Measurements from ENCODE around the gene SRGAP3. TPM values are rescaled to one million over a fixed set of nuclear protein-coding genes. Genes with fewer than 3 reads are reported as not detected.

The SRGAP3 gene
- total and polyA plus RNA-seq, 2 experiments from 2014 or later = 7.4 to 8.3 TPM

GRCh38 chr3:8996216-8996615 is 253.2 kb downstream of the SRGAP3 start:
- no peaks in the 10 kb centered on the region for H3K4me1 ChIP-seq (ENCODE audit: insufficient read depth)
- H3K27me3 ChIP-seq = no peaks in the 10 kb centered on the region
- no peaks in the 10 kb centered on the region for H3K79me2 ChIP-seq
- DNase-seq (ENCODE audit: low spot score) = no peak
- 88% methylated on average over 2 of the region's 2 CpGs for WGBS (ENCODE audit: low lambda C conversion rate, missing lambda C conversion rate)
- H3K27ac ChIP-seq = no peak overlapping the region
- TF ChIP-seq EZH2phosphoT487 (IDR thresholded peaks at IDR 0.05; ENCODE audit: low read depth, severe bottlenecking, unreplicated experiment) = no peak
- TF ChIP-seq CTCF (IDR thresholded peaks at IDR 0.05; ENCODE audit: poor library complexity) = no peak
- TF ChIP-seq EZH2 (IDR thresholded peaks at IDR 0.05; ENCODE audit: borderline replicate concordance) = no peak
- no peak overlapping the region for H3K4me2 ChIP-seq
- no peaks in the 10 kb centered on the region for H3K9me2 ChIP-seq (replicated peaks; ENCODE audit: insufficient read depth)
- no peaks in the 10 kb centered on the region for H3K9me3 ChIP-seq (ENCODE audit: low read depth)
- H3K4me3 ChIP-seq = no peak overlapping the region
- no peaks in the 10 kb centered on the region for H4K20me1 ChIP-seq (ENCODE audit: insufficient read depth, poor library complexity, severe bottlenecking)
- H2AFZ ChIP-seq = no peak overlapping the region
- H3K36me3 ChIP-seq (replicated peaks; ENCODE audit: insufficient read depth, low read depth) = no peaks in the 10 kb centered on the region

GRCh38 chr3:8994226-8994625 is 255.2 kb downstream of the SRGAP3 start:
- WGBS (ENCODE audit: low lambda C conversion rate, missing lambda C conversion rate) = 95% methylated on average over 15 of the region's 15 CpGs
- no peaks in the 10 kb centered on the region for H3K9me2 ChIP-seq (replicated peaks; ENCODE audit: insufficient read depth)
- H3K79me2 ChIP-seq = no peaks in the 10 kb centered on the region
- TF ChIP-seq CTCF (IDR thresholded peaks at IDR 0.05; ENCODE audit: poor library complexity) (no peak), EZH2 (IDR thresholded peaks at IDR 0.05; ENCODE audit: borderline replicate concordance) (no peak), EZH2phosphoT487 (IDR thresholded peaks at IDR 0.05; ENCODE audit: low read depth, severe bottlenecking, unreplicated experiment) (no peak)
- H3K36me3 ChIP-seq (replicated peaks; ENCODE audit: insufficient read depth, low read depth) = no peaks in the 10 kb centered on the region
- no peaks in the 10 kb centered on the region for H3K9me3 ChIP-seq (ENCODE audit: low read depth)
- H3K4me2 ChIP-seq = no peak overlapping the region
- no peaks in the 10 kb centered on the region for H3K4me1 ChIP-seq (ENCODE audit: insufficient read depth)
- H3K4me3 ChIP-seq = no peak overlapping the region
- DNase-seq (ENCODE audit: low spot score) = no peak
- H3K27ac ChIP-seq = no peak overlapping the region
- no peaks in the 10 kb centered on the region for H3K27me3 ChIP-seq
- H2AFZ ChIP-seq = no peak overlapping the region
- no peaks in the 10 kb centered on the region for H4K20me1 ChIP-seq (ENCODE audit: insufficient read depth, poor library complexity, severe bottlenecking)

- H3K4me3 ChIP-seq = no peak overlapping the region
- H3K9me3 ChIP-seq (ENCODE audit: low read depth) = no peaks in the 10 kb centered on the region
- TF ChIP-seq EZH2phosphoT487 (IDR thresholded peaks at IDR 0.05; ENCODE audit: low read depth, severe bottlenecking, unreplicated experiment) = no peak
- no peak for TF ChIP-seq EZH2 (IDR thresholded peaks at IDR 0.05; ENCODE audit: borderline replicate concordance)
- no peaks in the 10 kb centered on the region for H3K79me2 ChIP-seq
- WGBS (ENCODE audit: low lambda C conversion rate, missing lambda C conversion rate) = 79% methylated on average over 5 of the region's 5 CpGs
- no peaks in the 10 kb centered on the region for H4K20me1 ChIP-seq (ENCODE audit: insufficient read depth, poor library complexity, severe bottlenecking)
- no peaks in the 10 kb centered on the region for H3K27me3 ChIP-seq
- no peak overlapping the region for H3K27ac ChIP-seq
- no peaks in the 10 kb centered on the region for H3K9me2 ChIP-seq (replicated peaks; ENCODE audit: insufficient read depth)
- no peak overlapping the region for H2AFZ ChIP-seq
- no peak for DNase-seq (ENCODE audit: low spot score)
- no peak overlapping the region for H3K4me2 ChIP-seq
- no peaks in the 10 kb centered on the region for H3K36me3 ChIP-seq (replicated peaks; ENCODE audit: insufficient read depth, low read depth)
- H3K4me1 ChIP-seq (ENCODE audit: insufficient read depth) = no peaks in the 10 kb centered on the region
These were observed 256.1 kb downstream of the SRGAP3 start for GRCh38 chr3:8993331-8993730.

- H3K36me3 ChIP-seq (replicated peaks; ENCODE audit: insufficient read depth, low read depth) = no peaks in the 10 kb centered on the region
- H3K27me3 ChIP-seq = no peaks in the 10 kb centered on the region
- H2AFZ ChIP-seq = no peak overlapping the region
- no peaks in the 10 kb centered on the region for H3K9me2 ChIP-seq (replicated peaks; ENCODE audit: insufficient read depth)
- H3K27ac ChIP-seq = no peak overlapping the region
- 82% methylated on average over 11 of the region's 11 CpGs for WGBS (ENCODE audit: low lambda C conversion rate, missing lambda C conversion rate)
- no peak overlapping the region for H3K4me2 ChIP-seq
- H3K4me3 ChIP-seq = no peak overlapping the region
- H3K4me1 ChIP-seq (ENCODE audit: insufficient read depth) = peaks cover 3% of the 10 kb centered on the region
- no peak for DNase-seq (ENCODE audit: low spot score)
- H3K79me2 ChIP-seq = no peaks in the 10 kb centered on the region
- TF ChIP-seq CTCF (IDR thresholded peaks at IDR 0.05; ENCODE audit: poor library complexity) (no peak), EZH2 (IDR thresholded peaks at IDR 0.05; ENCODE audit: borderline replicate concordance) (no peak), EZH2phosphoT487 (IDR thresholded peaks at IDR 0.05; ENCODE audit: low read depth, severe bottlenecking, unreplicated experiment) (no peak)
- no peaks in the 10 kb centered on the region for H4K20me1 ChIP-seq (ENCODE audit: insufficient read depth, poor library complexity, severe bottlenecking)
- no peaks in the 10 kb centered on the region for H3K9me3 ChIP-seq (ENCODE audit: low read depth)
These were observed 256.6 kb downstream of the SRGAP3 start for GRCh38 chr3:8992854-8993253.

All from hepatocyte (in vitro differentiated cells).